ENCODE results near the gene DLG2. TPM values are rescaled to one million over a fixed set of nuclear protein-coding genes. Genes with fewer than 3 reads are reported as not detected.

The DLG2 gene
- total and polyA plus RNA-seq, 2 donors (not counting 3 experiments of a cell fraction or from before 2014, with no cell fraction given), result 0.15 to 1.1 TPM

DNA sequence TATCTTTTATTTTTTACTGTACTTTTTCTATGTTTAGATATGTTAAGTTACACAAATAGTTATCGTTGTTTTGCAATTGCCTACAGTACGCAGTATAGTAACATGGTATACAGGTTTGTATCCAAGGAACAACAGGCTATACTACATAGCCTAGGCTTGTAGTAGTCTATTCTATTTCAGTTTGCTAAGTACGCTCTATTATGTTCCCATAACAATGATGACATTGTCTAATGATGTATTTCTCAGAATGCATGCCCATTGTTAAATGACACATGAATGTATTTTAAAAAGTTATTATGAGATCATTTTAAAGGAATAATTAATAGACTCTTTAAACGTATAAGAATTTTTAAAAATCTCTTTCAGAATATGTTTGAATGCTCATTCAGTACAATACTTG, 1644.3 kb downstream of the DLG2 start:
- Histone ChIP-seq H4K20me1 (replicated peaks; ENCODE audit: control insufficient read depth, extremely low read depth, insufficient read depth, low read length) (no peaks in the 10 kb centered on the region), H3K4me3 (replicated peaks in 1 of 3; ENCODE audit: insufficient read depth in 1 of 3, low read depth in 1 of 3, low read length in 3 of 3) (no peak overlapping the region), H3K9ac (replicated peaks; ENCODE audit: extremely low read depth, insufficient read depth, low read length) (no peak overlapping the region), H3K27me3 (ENCODE audit: control insufficient read depth in 2 of 2, insufficient read depth in 2 of 2, low read length in 2 of 2) (no peaks in the 10 kb centered on the region), H3K4me2 (ENCODE audit: insufficient read depth, low read length) (no peak overlapping the region), H3K9me3 (replicated peaks; ENCODE audit: control insufficient read depth, insufficient read depth, low read length) (no peaks in the 10 kb centered on the region), H3K36me3 (ENCODE audit: control insufficient read depth in 2 of 2, extremely low read depth in 1 of 2, insufficient read depth in 2 of 2, low read length in 2 of 2) (no peaks in the 10 kb centered on the region), H3K4me1 (ENCODE audit: control insufficient read depth, extremely low read depth, insufficient read depth, low read length) (no peaks in the 10 kb centered on the region), H3K27ac (ENCODE audit: insufficient read depth, low read depth, low read length) (no peak overlapping the region), H2AFZ (ENCODE audit: low read depth, low read length) (no peak overlapping the region), H3K79me2 (ENCODE audit: control insufficient read depth, insufficient read depth, low read length) (no peaks in the 10 kb centered on the region), H3K9me1 (replicated peaks; ENCODE audit: control insufficient read depth, extremely low read depth, insufficient read depth, low read length) (no peaks in the 10 kb centered on the region)
- FAIRE-seq (no peak), DNase-seq (ENCODE audit: low read depth, low spot score) (no peak)
- dilution Hi-C loops (cut with MboI; ENCODE audit: extremely low pct_ligation_motif_present, low sequenced_read_pairs), result no loop called here
- BruUV-seq (replicated peaks), result no TSS peak
- CTCF ChIA-PET, result no interaction called here
- intact Hi-C loops (cut with micrococcal nuclease), result no loop called here
- POLR2A ChIA-PET, result no interaction called here
- TF ChIP-seq POLR2A (IDR thresholded peaks at IDR 0.05; ENCODE audit: low read depth, low read length), result no peak
- TF ChIP-seq EZH2 (IDR thresholded peaks at IDR 0.05; ENCODE audit: borderline replicate concordance, low read depth, low read length, severe bottlenecking), result no peak
- TF ChIP-seq CTCF (IDR thresholded peaks at IDR 0.05; ENCODE audit: extremely low read depth in 1 of 2, insufficient read depth in 1 of 2, low read depth in 1 of 2, low read length in 2 of 2), result no peak
- TF ChIP-seq, protein P1, sequence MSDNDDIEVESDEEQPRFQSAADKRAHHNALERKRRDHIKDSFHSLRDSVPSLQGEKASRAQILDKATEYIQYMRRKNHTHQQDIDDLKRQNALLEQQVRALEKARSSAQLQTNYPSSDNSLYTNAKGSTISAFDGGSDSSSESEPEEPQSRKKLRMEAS (IDR thresholded peaks at IDR 0.05; ENCODE audit: insufficient read depth, insufficient read length), result no peak
- no peak for TF ChIP-seq JUN (IDR thresholded peaks at IDR 0.05; ENCODE audit: borderline replicate concordance, insufficient read depth, insufficient read length, low read depth)
- no peak for TF ChIP-seq FOS (IDR thresholded peaks at IDR 0.05; ENCODE audit: borderline replicate concordance, insufficient read depth, low read length)
- TF ChIP-seq POLR2AphosphoS5 (IDR thresholded peaks at IDR 0.05; ENCODE audit: insufficient read depth, low read depth, low read length), result no peak
- TF ChIP-seq MYC (IDR thresholded peaks at IDR 0.05; ENCODE audit: low read depth, low read length), result no peak
- TF ChIP-seq GATA2 (IDR thresholded peaks at IDR 0.05; ENCODE audit: insufficient read depth, insufficient read length, low read depth, low read length), result no peak
